Mucosa of rectum (tissue), 2 donors: ENCODE data around the gene ARID1B.

ENCODE experiments used
- H3K27ac ChIP-seq, 2 donors: one replicate each; pipeline ENCODE4 v1.7.0; 2013; ENCODE audit warnings: inconsistent platforms in 2 of 2, low read depth in 2 of 2, low read length in 2 of 2
- H3K27me3 ChIP-seq, 2 donors: one replicate each; pipeline ENCODE4 v1.7.0; 2013; ENCODE audit warnings: low read length in 2 of 2; ENCODE audit not compliant: control insufficient read depth in 2 of 2, insufficient read depth in 2 of 2
- H3K36me3 ChIP-seq, 2 donors: one replicate each; pipeline ENCODE4 v1.7.0; 2013; ENCODE audit warnings: low read length in 2 of 2; ENCODE audit not compliant: control insufficient read depth in 2 of 2, insufficient read depth in 2 of 2
- H3K4me1 ChIP-seq, 2 donors: one replicate each; pipeline ENCODE4 v1.7.0; 2013; ENCODE audit warnings: low read length in 2 of 2, mild to moderate bottlenecking in 1 of 2; ENCODE audit not compliant: control insufficient read depth in 2 of 2, insufficient read depth in 2 of 2
- H3K4me3 ChIP-seq, 2 donors: one replicate each; pipeline ENCODE4 v1.7.0; 2013; ENCODE audit warnings: low read length in 2 of 2
- H3K9ac ChIP-seq, 2 donors: one replicate each; pipeline ENCODE4 v1.7.0; 2013; ENCODE audit warnings: low read length in 2 of 2, low read depth in 1 of 2, mild to moderate bottlenecking in 1 of 2
- H3K9me3 ChIP-seq, 2 donors: one replicate each; pipeline ENCODE4 v1.7.0; 2013; ENCODE audit warnings: low read length in 2 of 2; ENCODE audit not compliant: control insufficient read depth in 2 of 2
- donor health status: healthy.
- donor health status: Normal muscosa, but diverticular disease.

Gene ARID1B

GRCh38 chr6:157120534-157121232, 343.5 kb downstream of the ARID1B start:
- Histone ChIP-seq H3K4me1 (no peaks in the 10 kb centered on the region), H3K27me3 (no peaks in the 10 kb centered on the region), H3K9me3 (no peaks in the 10 kb centered on the region), H3K4me3 (no peak overlapping the region), H3K27ac (no peak overlapping the region), H3K9ac (no peak overlapping the region), H3K36me3 (peaks cover 6 to 8% of the 10 kb centered on the region in 2 donors)

- Histone ChIP-seq H3K9ac (no peak overlapping the region), H3K36me3 (peaks cover 6 to 8% of the 10 kb centered on the region in 2 donors), H3K27ac (no peak overlapping the region), H3K27me3 (no peaks in the 10 kb centered on the region), H3K4me1 (no peaks in the 10 kb centered on the region), H3K9me3 (no peaks in the 10 kb centered on the region), H3K4me3 (no peak overlapping the region)
Measured at GRCh38 chr6:157121897-157122296, 344.7 kb downstream of the ARID1B start.

- H3K27ac ChIP-seq = no peak overlapping the region
- peaks cover 6 to 8% of the 10 kb centered on the region in 2 donors for H3K36me3 ChIP-seq
- no peaks in the 10 kb centered on the region for H3K27me3 ChIP-seq
- no peak overlapping the region for H3K4me3 ChIP-seq
- H3K4me1 ChIP-seq = peaks cover 0 to under 1% of the 10 kb centered on the region in 2 donors
- no peaks in the 10 kb centered on the region for H3K9me3 ChIP-seq
- no peak overlapping the region for H3K9ac ChIP-seq
Measured at GRCh38 chr6:157123234-157123633, 346.1 kb downstream of the ARID1B start.

- Histone ChIP-seq H3K36me3 (peaks cover 6 to 8% of the 10 kb centered on the region in 2 donors), H3K27ac (no peak overlapping the region), H3K9ac (no peak overlapping the region), H3K4me1 (peaks cover 6 to 11% of the 10 kb centered on the region in 2 donors), H3K9me3 (no peaks in the 10 kb centered on the region), H3K4me3 (no peak overlapping the region), H3K27me3 (no peaks in the 10 kb centered on the region)
Measured at GRCh38 chr6:157124485-157125254, 347.5 kb downstream of the ARID1B start.

GRCh38 chr6:157125531-157125930, 348.4 kb downstream of the ARID1B start:
- Histone ChIP-seq H3K9me3 (no peaks in the 10 kb centered on the region), H3K4me3 (no peak overlapping the region), H3K9ac (no peak overlapping the region), H3K27me3 (no peaks in the 10 kb centered on the region), H3K27ac (no peak overlapping the region), H3K36me3 (peaks cover 3 to 6% of the 10 kb centered on the region in 2 donors), H3K4me1 (peaks cover 6 to 11% of the 10 kb centered on the region in 2 donors)

GRCh38 chr6:157126183-157127098, 349.3 kb downstream of the ARID1B start:
- Histone ChIP-seq H3K9ac (no peak overlapping the region), H3K4me1 (peaks cover 6 to 11% of the 10 kb centered on the region in 2 donors), H3K27me3 (no peaks in the 10 kb centered on the region), H3K4me3 (no peak overlapping the region), H3K27ac (no peak overlapping the region), H3K36me3 (peaks cover 3 to 6% of the 10 kb centered on the region in 2 donors), H3K9me3 (no peaks in the 10 kb centered on the region)

- Histone ChIP-seq H3K9me3 (no peaks in the 10 kb centered on the region), H3K36me3 (peaks cover 8 to 12% of the 10 kb centered on the region in 2 donors), H3K27ac (no peak overlapping the region), H3K4me1 (peaks cover 6 to 11% of the 10 kb centered on the region in 2 donors), H3K4me3 (no peak overlapping the region), H3K27me3 (no peaks in the 10 kb centered on the region), H3K9ac (no peak overlapping the region)
Measured at GRCh38 chr6:157128235-157128775, 351.1 kb downstream of the ARID1B start.

GRCh38 chr6:157131250-157131649, 354.1 kb downstream of the ARID1B start:
- Histone ChIP-seq H3K36me3 (peaks cover 13 to 16% of the 10 kb centered on the region in 2 donors), H3K9me3 (no peaks in the 10 kb centered on the region), H3K27me3 (no peaks in the 10 kb centered on the region), H3K27ac (no peak overlapping the region), H3K4me1 (peaks cover 6 to 11% of the 10 kb centered on the region in 2 donors), H3K4me3 (no peak overlapping the region), H3K9ac (no peak overlapping the region)

- Histone ChIP-seq H3K36me3 (peaks cover 13 to 17% of the 10 kb centered on the region in 2 donors), H3K4me1 (peaks cover 4% of the 10 kb centered on the region in 2 donors), H3K27me3 (no peaks in the 10 kb centered on the region), H3K27ac (no peak overlapping the region), H3K9ac (no peak overlapping the region), H3K9me3 (no peaks in the 10 kb centered on the region), H3K4me3 (no peak overlapping the region)
Measured at GRCh38 chr6:157133856-157134255, 356.7 kb downstream of the ARID1B start.
